ENCODE measurements around the gene CFAP46. TPM values are rescaled to one million over a fixed set of nuclear protein-coding genes. Genes with fewer than 3 reads are reported as not detected.

CFAP46 gene
- total RNA-seq, 6 donors from 2014 or later: 0.60 to 28.3 (median 8.0) TPM

- no peak overlapping the region for H3K27ac ChIP-seq
- H3K36me3 ChIP-seq: no peaks in the 10 kb centered on the region
- H3K27me3 ChIP-seq: no peaks in the 10 kb centered on the region
- 68 to 71% methylated on average over 14 to 20 of the region's 20 CpGs for whole genome bisulfite sequencing, 2 donors
- no peaks in the 10 kb centered on the region for H3K4me1 ChIP-seq
- TF ChIP-seq POLR2A (IDR thresholded peaks at IDR 0.05) (no peak), POLR2AphosphoS5 (IDR thresholded peaks at IDR 0.05) (no peak), CTCF (IDR thresholded peaks at IDR 0.05) (no peak), EP300 (IDR thresholded peaks at IDR 0.05) (no peak)
- no peak overlapping the region for H3K4me3 ChIP-seq
- ATAC-seq (ENCODE audit: low FRiP score in 2 of 2): no peak
- DNase-seq: peak; percentile 11 to 68
- no peaks in the 10 kb centered on the region for H3K9me3 ChIP-seq
These were observed 58.9 kb downstream of the CFAP46 start for GRCh38 chr10:132883391-132883881.

- Histone ChIP-seq H3K4me3 (no peak overlapping the region), H3K9me3 (no peaks in the 10 kb centered on the region), H3K36me3 (no peaks in the 10 kb centered on the region), H3K4me1 (no peaks in the 10 kb centered on the region), H3K27me3 (no peaks in the 10 kb centered on the region), H3K27ac (no peak overlapping the region)
- DNase-seq: peak in 1 of 2 donors; percentile 20
- no peak for TF ChIP-seq EP300 (IDR thresholded peaks at IDR 0.05)
- no peak for TF ChIP-seq POLR2A (IDR thresholded peaks at IDR 0.05)
- TF ChIP-seq CTCF (IDR thresholded peaks at IDR 0.05): no peak
- no peak for TF ChIP-seq POLR2AphosphoS5 (IDR thresholded peaks at IDR 0.05)
- no peak for ATAC-seq (ENCODE audit: low FRiP score in 2 of 2)
- 79% methylated on average over 18 of the region's 18 CpGs for WGBS, 2 donors
These were observed 60.1 kb downstream of the CFAP46 start for GRCh38 chr10:132882069-132882951.

- H3K36me3 ChIP-seq: no peaks in the 10 kb centered on the region
- ATAC-seq (ENCODE audit: low FRiP score in 2 of 2): no peak
- no peaks in the 10 kb centered on the region for H3K4me1 ChIP-seq
- no peaks in the 10 kb centered on the region for H3K9me3 ChIP-seq
- WGBS, 2 donors: 85 to 87% methylated on average over 18 to 23 of the region's 23 CpGs
- TF ChIP-seq CTCF (IDR thresholded peaks at IDR 0.05) (no peak), POLR2A (IDR thresholded peaks at IDR 0.05) (no peak), POLR2AphosphoS5 (IDR thresholded peaks at IDR 0.05) (no peak), EP300 (IDR thresholded peaks at IDR 0.05) (no peak)
- H3K27me3 ChIP-seq: no peaks in the 10 kb centered on the region
- H3K27ac ChIP-seq: no peak overlapping the region
- peak; percentile 10 to 66 for DNase-seq
- H3K4me3 ChIP-seq: no peak overlapping the region
These were observed 61.0 kb downstream of the CFAP46 start for GRCh38 chr10:132881186-132881920.

GRCh38 chr10:132880128-132880981 lies 62.0 kb downstream of the CFAP46 start:
- WGBS, 2 donors: 82 to 87% methylated on average over 6 to 35 of the region's 35 CpGs

More at GRCh38 chr10:132880128-132880981, 62.0 kb downstream of the CFAP46 start:
- Histone ChIP-seq H3K27me3 (no peaks in the 10 kb centered on the region), H3K9me3 (no peaks in the 10 kb centered on the region), H3K4me3 (no peak overlapping the region), H3K27ac (no peak overlapping the region), H3K4me1 (no peaks in the 10 kb centered on the region), H3K36me3 (no peaks in the 10 kb centered on the region)
- ATAC-seq (ENCODE audit: low FRiP score in 2 of 2): no peak
- DNase-seq: peak; percentile 15 to 71
- no peak for TF ChIP-seq POLR2AphosphoS5 (IDR thresholded peaks at IDR 0.05)
- TF ChIP-seq EP300 (IDR thresholded peaks at IDR 0.05): no peak
- no peak for TF ChIP-seq POLR2A (IDR thresholded peaks at IDR 0.05)
- no peak for TF ChIP-seq CTCF (IDR thresholded peaks at IDR 0.05)

Measured in upper lobe of left lung (tissue), 6 donors.